ENCODE results near the gene OR51A4. TPM values are rescaled to one million over a fixed set of nuclear protein-coding genes. Genes with fewer than 3 reads are reported as not detected.
A peak's percentile ranks its signal among the peaks of the same experiment; 100 is the strongest.

The OR51A4 gene
- total and polyA plus RNA-seq, 9 of the 15 experiments (the other 6 are each of a cell fraction or from before 2014, with no cell fraction given): not detected

GRCh38 chr11:4922304-4922703 is 25.1 kb downstream of the OR51A4 start:
- ATAC-seq (no peak), DNase-seq (ENCODE audit: extremely low read depth in 1 of 4, low spot score in 3 of 4) (no peak), FAIRE-seq (no peak)
- no peaks in the 10 kb centered on the region for H3K9me3 ChIP-seq (replicated peaks; ENCODE audit: control insufficient read depth, insufficient read depth, low read depth, low read length)
- H3K79me2 ChIP-seq (ENCODE audit: control insufficient read depth, insufficient read depth, low read length): no peaks in the 10 kb centered on the region
- ChIA-PET CTCF (ENCODE audit: low intra/inter-chr PET ratio) (no interaction called here), POLR2A (no interaction called here)
- no peak overlapping the region for H3K27ac ChIP-seq (ENCODE audit: extremely low read depth, low read depth, low read length)
- H3K27me3 ChIP-seq (ENCODE audit: control insufficient read depth in 2 of 2, insufficient read depth in 2 of 2, low read length in 2 of 2): peaks cover 2 to 9% of the 10 kb centered on the region in 2 experiments; a peak in 4 of 5 replicates
- H3K9me1 ChIP-seq (ENCODE audit: control insufficient read depth, insufficient read depth, low read length): no peaks in the 10 kb centered on the region
- intact Hi-C loops (cut with micrococcal nuclease) (loop anchor here (10.0 kb wide), 1 partner anchor 288 kb away; the partner anchor contains the start of gene OR51D1), in situ Hi-C loops (cut with MboI) (no loop called here)
- H3K36me3 ChIP-seq (ENCODE audit: control insufficient read depth, insufficient read depth, low read length): no peaks in the 10 kb centered on the region
- 0% methylated on average over 1 of the region's 1 CpG for WGBS (ENCODE audit: insufficient coverage, low coverage, missing lambda C conversion rate)
- no peak overlapping the region for H3K9ac ChIP-seq (ENCODE audit: insufficient read depth in 1 of 2, low read depth in 2 of 2, low read length in 2 of 2)
- no peak overlapping the region for H3K4me3 ChIP-seq
- no peaks in the 10 kb centered on the region for H4K20me1 ChIP-seq (replicated peaks; ENCODE audit: control insufficient read depth, insufficient read depth, low read length)
- H3K4me2 ChIP-seq (ENCODE audit: insufficient read depth, low read length): no peak overlapping the region
- no peak overlapping the region for H2AFZ ChIP-seq (ENCODE audit: low read depth, low read length)
- H3K4me1 ChIP-seq (replicated peaks in 1 of 2; ENCODE audit: control insufficient read depth in 2 of 2, insufficient read depth in 2 of 2, low read length in 2 of 2): no peaks in the 10 kb centered on the region
- BruUV-seq (replicated peaks): no TSS peak
- TF ChIP-seq ARID2 (IDR thresholded peaks at IDR 0.05) (no peak), SRSF7 (optimal IDR thresholded peaks at IDR 0.05; ENCODE audit: low read depth, low read length) (no peak), NFIC (IDR thresholded peaks at IDR 0.05) (no peak), KLF1 (tag; IDR thresholded peaks at IDR 0.05) (no peak), RBM15 (IDR thresholded peaks at IDR 0.05; ENCODE audit: insufficient read depth, low read length) (no peak), DMBX1 (CRISPR knock-in tag; IDR thresholded peaks at IDR 0.05; ENCODE audit: borderline replicate concordance) (no peak), SMAD1 (IDR thresholded peaks at IDR 0.05; ENCODE audit: low read depth, low read length, partially characterized antibody) (no peak), EGR1 (conservative IDR thresholded peaks at IDR 0.05) (no peak), NFE2 (IDR thresholded peaks at IDR 0.05; ENCODE audit: low read depth) (peak; percentile 63), BRF2 (IDR thresholded peaks at IDR 0.05; ENCODE audit: borderline replicate concordance, insufficient read depth, insufficient read length) (no peak), HDAC8 (tag; IDR thresholded peaks at IDR 0.05) (no peak), PHF20 (IDR thresholded peaks at IDR 0.05; ENCODE audit: partially characterized antibody) (no peak), MAFG (tag; conservative IDR thresholded peaks at IDR 0.05) (peak; percentile 84), NFE2L1 (tag; IDR thresholded peaks at IDR 0.05; ENCODE audit: borderline replicate concordance, low read depth) (peak; percentile 55; the same call in 1 of the 2 replicates), GABPB1 (CRISPR knock-in tag; IDR thresholded peaks at IDR 0.05) (no peak), ZNF316 (IDR thresholded peaks at IDR 0.05) (peak; percentile 76), CAMTA2 (CRISPR knock-in tag; conservative IDR thresholded peaks at IDR 0.05) (no peak), C11orf30 (IDR thresholded peaks at IDR 0.05; ENCODE audit: low read depth) (peak; percentile 41)
- TF ChIP-seq, protein P1, sequence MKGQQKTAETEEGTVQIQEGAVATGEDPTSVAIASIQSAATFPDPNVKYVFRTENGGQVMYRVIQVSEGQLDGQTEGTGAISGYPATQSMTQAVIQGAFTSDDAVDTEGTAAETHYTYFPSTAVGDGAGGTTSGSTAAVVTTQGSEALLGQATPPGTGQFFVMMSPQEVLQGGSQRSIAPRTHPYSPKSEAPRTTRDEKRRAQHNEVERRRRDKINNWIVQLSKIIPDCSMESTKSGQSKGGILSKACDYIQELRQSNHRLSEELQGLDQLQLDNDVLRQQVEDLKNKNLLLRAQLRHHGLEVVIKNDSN (CRISPR knock-in tag; IDR thresholded peaks at IDR 0.05): no peak
- TF ChIP-seq, protein P2, sequence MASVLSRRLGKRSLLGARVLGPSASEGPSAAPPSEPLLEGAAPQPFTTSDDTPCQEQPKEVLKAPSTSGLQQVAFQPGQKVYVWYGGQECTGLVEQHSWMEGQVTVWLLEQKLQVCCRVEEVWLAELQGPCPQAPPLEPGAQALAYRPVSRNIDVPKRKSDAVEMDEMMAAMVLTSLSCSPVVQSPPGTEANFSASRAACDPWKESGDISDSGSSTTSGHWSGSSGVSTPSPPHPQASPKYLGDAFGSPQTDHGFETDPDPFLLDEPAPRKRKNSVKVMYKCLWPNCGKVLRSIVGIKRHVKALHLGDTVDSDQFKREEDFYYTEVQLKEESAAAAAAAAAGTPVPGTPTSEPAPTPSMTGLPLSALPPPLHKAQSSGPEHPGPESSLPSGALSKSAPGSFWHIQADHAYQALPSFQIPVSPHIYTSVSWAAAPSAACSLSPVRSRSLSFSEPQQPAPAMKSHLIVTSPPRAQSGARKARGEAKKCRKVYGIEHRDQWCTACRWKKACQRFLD (CRISPR knock-in tag; IDR thresholded peaks at IDR 0.05): no peak

Data from K562 (cell line).